Fibroblast of pulmonary artery (primary cell): Measurements from ENCODE around the gene PPP3R1.

Experiments
- DNase-seq: peaks from one replicate; pipeline ENCODE4 v3.0.0-alpha.2; 2010; ENCODE audit warnings: low read depth
- H3K4me3 ChIP-seq: replicated peaks from 2 replicates; pipeline ENCODE4 v1.5.1; 2011; ENCODE audit warnings: low read depth, mild to moderate bottlenecking, control low read depth, low read length, moderate library complexity
- TF ChIP-seq, protein P1 (sequence below): IDR thresholded peaks from 2 replicates; pipeline ENCODE4 v1.5.1; 2011; ENCODE audit warnings: mild to moderate bottlenecking, control low read depth, low read length, inconsistent platforms; ENCODE audit errors: missing control alignments

Gene PPP3R1

GRCh38 chr2:68193787-68194372 is 58.5 kb downstream of the PPP3R1 start:
- H3K4me3 ChIP-seq: no peak overlapping the region
- TF ChIP-seq, protein P1, sequence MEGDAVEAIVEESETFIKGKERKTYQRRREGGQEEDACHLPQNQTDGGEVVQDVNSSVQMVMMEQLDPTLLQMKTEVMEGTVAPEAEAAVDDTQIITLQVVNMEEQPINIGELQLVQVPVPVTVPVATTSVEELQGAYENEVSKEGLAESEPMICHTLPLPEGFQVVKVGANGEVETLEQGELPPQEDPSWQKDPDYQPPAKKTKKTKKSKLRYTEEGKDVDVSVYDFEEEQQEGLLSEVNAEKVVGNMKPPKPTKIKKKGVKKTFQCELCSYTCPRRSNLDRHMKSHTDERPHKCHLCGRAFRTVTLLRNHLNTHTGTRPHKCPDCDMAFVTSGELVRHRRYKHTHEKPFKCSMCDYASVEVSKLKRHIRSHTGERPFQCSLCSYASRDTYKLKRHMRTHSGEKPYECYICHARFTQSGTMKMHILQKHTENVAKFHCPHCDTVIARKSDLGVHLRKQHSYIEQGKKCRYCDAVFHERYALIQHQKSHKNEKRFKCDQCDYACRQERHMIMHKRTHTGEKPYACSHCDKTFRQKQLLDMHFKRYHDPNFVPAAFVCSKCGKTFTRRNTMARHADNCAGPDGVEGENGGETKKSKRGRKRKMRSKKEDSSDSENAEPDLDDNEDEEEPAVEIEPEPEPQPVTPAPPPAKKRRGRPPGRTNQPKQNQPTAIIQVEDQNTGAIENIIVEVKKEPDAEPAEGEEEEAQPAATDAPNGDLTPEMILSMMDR: no peak
- DNase-seq: peak; percentile 41

GRCh38 chr2:68193144-68193543 is 59.2 kb downstream of the PPP3R1 start:
- H3K4me3 ChIP-seq: no peak overlapping the region
- TF ChIP-seq, protein P1: no peak
- peak; percentile 30 for DNase-seq

DNA sequence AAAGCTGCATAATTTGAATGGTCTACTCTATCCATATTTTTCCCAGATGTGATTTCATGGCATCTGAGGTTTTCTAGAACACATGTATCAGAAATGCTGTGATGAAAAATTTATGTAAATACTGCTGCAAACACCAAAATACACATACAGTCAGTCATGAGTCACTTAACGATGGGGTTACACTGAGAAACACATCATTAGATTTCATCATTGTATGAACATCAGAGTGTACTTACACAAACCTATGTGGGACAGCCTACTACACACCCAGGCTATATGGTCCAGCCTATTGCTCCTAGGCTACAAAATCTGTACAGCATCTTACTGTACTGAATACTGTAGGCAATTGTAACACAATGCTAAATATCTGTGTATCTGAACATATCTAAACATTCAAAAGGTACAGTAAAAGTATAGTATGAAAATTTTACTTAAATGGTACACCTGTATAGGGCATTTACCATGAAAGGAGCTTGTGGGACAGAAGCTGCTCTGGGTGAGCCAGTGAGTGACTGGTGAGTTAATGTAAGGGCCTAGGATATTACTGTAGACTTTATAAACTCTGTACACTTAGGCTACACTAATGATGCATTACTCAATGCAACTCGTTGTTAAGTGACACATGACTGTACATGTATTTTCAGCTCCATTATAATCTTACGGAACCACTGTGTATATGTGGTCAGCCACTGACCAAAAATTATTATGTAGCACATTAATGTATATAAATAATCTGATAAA is 61.2 kb downstream of the PPP3R1 start:
- peak; percentile 74 for DNase-seq
- TF ChIP-seq, protein P1: no peak
- no peak overlapping the region for H3K4me3 ChIP-seq

DNA sequence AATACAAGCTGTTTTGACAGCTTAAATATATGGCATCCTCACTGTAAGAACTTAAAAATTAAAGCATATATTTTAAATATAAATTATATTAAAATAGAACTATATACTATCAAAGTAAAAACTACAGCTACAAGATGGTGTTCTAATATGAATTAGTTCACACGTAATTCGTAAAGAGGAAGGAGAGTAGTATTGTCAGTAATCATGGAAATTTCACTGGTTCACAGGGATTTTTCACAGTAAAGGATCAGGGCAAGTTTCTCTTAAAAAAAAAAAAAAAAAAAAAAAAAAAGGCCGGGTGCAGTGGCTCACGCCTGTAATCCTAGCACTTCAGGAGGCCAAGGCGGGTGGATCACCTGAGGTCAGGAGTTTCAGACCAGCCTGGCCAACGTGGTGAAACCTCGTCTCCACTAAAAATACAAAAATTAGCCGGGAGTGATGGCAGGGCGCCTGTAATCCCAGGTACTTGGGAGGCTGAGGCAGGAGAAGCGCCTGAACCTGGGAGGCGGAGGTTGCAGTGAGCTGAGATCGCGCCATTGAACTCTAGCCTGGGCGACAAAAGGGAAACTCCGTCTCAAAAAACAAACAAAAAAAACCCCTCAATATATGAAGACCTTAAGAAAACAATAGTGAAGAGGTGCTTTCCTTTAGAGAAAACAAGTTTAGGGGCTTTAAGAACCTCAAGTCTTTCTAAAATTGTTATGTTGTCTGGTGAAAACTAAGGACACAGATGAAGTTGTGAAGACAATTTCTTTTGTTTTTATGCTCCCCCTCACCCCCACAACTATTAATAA is 62.1 kb downstream of the PPP3R1 start:
- no peak for DNase-seq
- TF ChIP-seq, protein P1: no peak
- H3K4me3 ChIP-seq: no peak overlapping the region

- no peak overlapping the region for H3K4me3 ChIP-seq
- DNase-seq: no peak
- TF ChIP-seq, protein P1: no peak
Measured at GRCh38 chr2:68188831-68189230, 63.5 kb downstream of the PPP3R1 start.

DNA sequence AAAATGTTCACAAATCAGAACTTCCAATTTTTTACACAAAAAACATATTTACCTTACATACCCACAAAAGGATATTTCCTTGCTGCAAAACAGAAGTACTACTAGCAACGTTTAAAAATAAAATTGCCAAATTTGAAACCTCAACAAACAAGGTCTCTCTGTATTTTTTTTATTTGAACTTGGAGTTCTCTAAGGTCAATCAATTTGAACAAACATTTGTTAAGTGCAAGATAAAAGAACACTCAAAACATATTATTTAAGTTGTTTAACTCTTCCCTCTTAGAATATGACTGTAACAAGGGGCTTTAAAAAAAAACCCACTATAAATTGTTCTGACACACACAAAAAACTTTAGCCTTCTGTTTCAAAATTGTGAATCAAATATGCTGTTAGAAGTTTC is 65.0 kb downstream of the PPP3R1 start:
- DNase-seq: no peak
- H3K4me3 ChIP-seq: no peak overlapping the region
- TF ChIP-seq, protein P1: no peak
